WTC11 (cell line): ENCODE measurements around the gene ERGIC2. TPM values are rescaled to one million over a fixed set of nuclear protein-coding genes. Genes with fewer than 3 reads are reported as not detected.

Experiments
- ATAC-seq: fragments of 200-7000 bp; cut with Tn5 transposase; 2 replicates; pipeline ENCODE4 v1.10.0; 2021; ENCODE audit warnings: mild to moderate bottlenecking, moderate library complexity
- CTCF ChIA-PET: fragments of 300-600 bp; sonication (Branson Sonifier 250); formaldehyde crosslinking; loops from one replicate; lab custom pipeline; 2021; ENCODE audit warnings: antibody characterized with exemption; lab: Charles Lee
- POLR2A ChIA-PET: fragments of 350-600 bp; sonication (Branson Sonifier 250); formaldehyde crosslinking; loops from one replicate; lab custom pipeline; 2021; ENCODE audit warnings: antibody characterized with exemption; lab: Charles Lee
- DNase-seq: peaks from one replicate; pipeline ENCODE4 v3.0.0; 2021; ENCODE audit warnings: low spot score
- H3K27ac Mint-ChIP-seq: 2 replicates; pipeline ENCODE4 v1.8.0; 2021; ENCODE audit warnings: mixed read lengths
- H3K27me3 Mint-ChIP-seq: 2 replicates; pipeline ENCODE4 v1.8.0; 2021; ENCODE audit warnings: low read depth, mild to moderate bottlenecking, moderate library complexity, mixed read lengths
- H3K36me3 Mint-ChIP-seq: 2 replicates; pipeline ENCODE4 v1.8.0; 2021; ENCODE audit warnings: mixed read lengths
- H3K4me1 Mint-ChIP-seq: 2 replicates; pipeline ENCODE4 v1.8.0; 2022; ENCODE audit warnings: mixed read lengths
- H3K4me3 Mint-ChIP-seq: 2 replicates; pipeline ENCODE4 v1.8.0; 2021; ENCODE audit warnings: mild to moderate bottlenecking, moderate library complexity, mixed read lengths
- H3K9me3 Mint-ChIP-seq: 2 replicates; pipeline ENCODE4 v1.8.0; 2021; ENCODE audit warnings: mixed read lengths
- AFF4 ChIP-seq: sonication (generic); formaldehyde crosslinking; IDR thresholded peaks from 2 replicates; pipeline ENCODE4 v1.8.1; 2023; ENCODE audit warnings: mild to moderate bottlenecking, missing genetic modification reagents, borderline replicate concordance
- ARID4B ChIP-seq: sonication (generic); formaldehyde crosslinking; IDR thresholded peaks from 2 replicates; pipeline ENCODE4 v1.8.0; 2023; ENCODE audit warnings: missing genetic modification reagents, mild to moderate bottlenecking, borderline replicate concordance
- E2F5 ChIP-seq: sonication (generic); formaldehyde crosslinking; IDR thresholded peaks from 2 replicates; pipeline ENCODE4 v1.8.1; 2022; ENCODE audit warnings: mild to moderate bottlenecking, moderate library complexity, missing genetic modification reagents
- EMX1 ChIP-seq: fragments of 250-450 bp; sonication (Bioruptor Pico); IDR thresholded peaks from 2 replicates; pipeline ENCODE4 v1.8.0; 2021; ENCODE audit warnings: mild to moderate bottlenecking
- ESRRA ChIP-seq: sonication (generic); formaldehyde crosslinking; IDR thresholded peaks from 2 replicates; pipeline ENCODE4 v1.8.1; 2022; ENCODE audit warnings: mild to moderate bottlenecking, missing genetic modification reagents, borderline replicate concordance
- FOXP4 ChIP-seq: sonication (generic); formaldehyde crosslinking; IDR thresholded peaks from 2 replicates; pipeline ENCODE4 v1.8.0; 2022; ENCODE audit warnings: mild to moderate bottlenecking, missing genetic modification reagents
- HMGA2 ChIP-seq: fragments of 250-450 bp; sonication (Bioruptor Pico); IDR thresholded peaks from 2 replicates; pipeline ENCODE4 v1.4.0; 2021; ENCODE audit warnings: mild to moderate bottlenecking, moderate library complexity
- IRF2 ChIP-seq: sonication (generic); formaldehyde crosslinking; IDR thresholded peaks from 2 replicates; pipeline ENCODE4 v1.8.0; 2022; ENCODE audit warnings: low read depth, missing genetic modification reagents, borderline replicate concordance
- JUN ChIP-seq: sonication (generic); formaldehyde crosslinking; IDR thresholded peaks from 2 replicates; pipeline ENCODE4 v1.8.0; 2023; ENCODE audit warnings: mild to moderate bottlenecking, missing genetic modification reagents
- MXD4 ChIP-seq: fragments of 250-450 bp; sonication (Bioruptor Pico); IDR thresholded peaks from 2 replicates; pipeline ENCODE4 v1.8.0; 2021; ENCODE audit warnings: mild to moderate bottlenecking, moderate library complexity, borderline replicate concordance
- MYBL2 ChIP-seq: sonication (generic); formaldehyde crosslinking; IDR thresholded peaks from 2 replicates; pipeline ENCODE4 v1.8.1; 2023; ENCODE audit warnings: mild to moderate bottlenecking, moderate library complexity, missing genetic modification reagents
- OVOL2 ChIP-seq: fragments of 250-450 bp; sonication (Bioruptor Pico); IDR thresholded peaks from 2 replicates; pipeline ENCODE4 v1.9.0; 2021; ENCODE audit warnings: mild to moderate bottlenecking, borderline replicate concordance
- RORB ChIP-seq: fragments of 250-450 bp; sonication (Bioruptor Pico); IDR thresholded peaks from 2 replicates; pipeline ENCODE4 v1.9.0; 2021; ENCODE audit warnings: mild to moderate bottlenecking
- SOX15 ChIP-seq: fragments of 250-450 bp; sonication (Bioruptor Pico); IDR thresholded peaks from 2 replicates; pipeline ENCODE4 v1.9.0; 2021; ENCODE audit warnings: mild to moderate bottlenecking
- TP53 ChIP-seq: sonication (generic); formaldehyde crosslinking; IDR thresholded peaks from 2 replicates; pipeline ENCODE4 v1.8.1; 2023; ENCODE audit warnings: mild to moderate bottlenecking, missing genetic modification reagents
- USF2 ChIP-seq: sonication (generic); formaldehyde crosslinking; IDR thresholded peaks from 2 replicates; pipeline ENCODE4 v1.8.1; 2023; ENCODE audit warnings: mild to moderate bottlenecking, missing genetic modification reagents, moderate library complexity
- ZNF425 ChIP-seq: fragments of 250-450 bp; sonication (Bioruptor Pico); conservative IDR thresholded peaks from 2 replicates; pipeline ENCODE4 v1.9.0; 2021; ENCODE audit warnings: mild to moderate bottlenecking
- ZNF671 ChIP-seq: fragments of 250-450 bp; sonication (Bioruptor Pico); IDR thresholded peaks from 2 replicates; pipeline ENCODE4 v1.8.0; 2021; ENCODE audit warnings: mild to moderate bottlenecking
- total RNA-seq: library from RNA; stranded (reverse); gene quantifications from 3 replicates; pipeline ENCODE4 v1.2.3, GENCODE V29; 2021

The ERGIC2 gene
- total RNA-seq, 1 experiment from 2014 or later = 51.4 TPM

GRCh38 chr12:29374913-29375312, 6.1 kb downstream of the ERGIC2 start:
- POLR2A ChIA-PET = no interaction called here
- no peak overlapping the region for H3K27ac Mint-ChIP-seq
- DNase-seq = no peak
- CTCF ChIA-PET = no interaction called here
- H3K27me3 Mint-ChIP-seq = no peaks in the 10 kb centered on the region
- no peak overlapping the region for H3K4me3 Mint-ChIP-seq
- TF ChIP-seq ZNF425 (CRISPR knock-in tag) (no peak), SOX15 (CRISPR knock-in tag) (no peak), ESRRA (CRISPR knock-in tag) (no peak), MXD4 (CRISPR knock-in tag) (no peak), IRF2 (CRISPR knock-in tag) (no peak), ZNF671 (CRISPR knock-in tag) (no peak), FOXP4 (CRISPR knock-in tag) (no peak), USF2 (CRISPR knock-in tag) (no peak), RORB (CRISPR knock-in tag) (no peak), ARID4B (no peak)
- no peak for ATAC-seq
- no peaks in the 10 kb centered on the region for H3K9me3 Mint-ChIP-seq
- H3K4me1 Mint-ChIP-seq = peaks cover 6% of the 10 kb centered on the region
- H3K36me3 Mint-ChIP-seq = peaks cover 2% of the 10 kb centered on the region; the same call in 1 of the 2 replicates

- ChIA-PET POLR2A (no interaction called here), CTCF (interaction anchor here (0.5 kb wide), 1 partner anchor 36 kb away, joined by 3 read pairs; no protein-coding TSS in a partner anchor)
- H3K4me3 Mint-ChIP-seq = no peak overlapping the region
- peaks cover 5% of the 10 kb centered on the region for H3K36me3 Mint-ChIP-seq
- H3K27me3 Mint-ChIP-seq = no peaks in the 10 kb centered on the region
- no peak for ATAC-seq
- no peak overlapping the region for H3K27ac Mint-ChIP-seq
- H3K4me1 Mint-ChIP-seq = no peaks in the 10 kb centered on the region
- no peak for DNase-seq
- H3K9me3 Mint-ChIP-seq = no peaks in the 10 kb centered on the region
- TF ChIP-seq HMGA2 (CRISPR knock-in tag) = no peak
- no peak for TF ChIP-seq E2F5 (CRISPR knock-in tag)
- no peak for TF ChIP-seq AFF4
- TF ChIP-seq TP53 (CRISPR knock-in tag) = no peak
- TF ChIP-seq MYBL2 (CRISPR knock-in tag) = no peak
- no peak for TF ChIP-seq EMX1
- TF ChIP-seq OVOL2 (CRISPR knock-in tag) = no peak
- TF ChIP-seq ZNF671 (CRISPR knock-in tag) = no peak
- no peak for TF ChIP-seq USF2 (CRISPR knock-in tag)
- TF ChIP-seq JUN (CRISPR knock-in tag) = no peak
These were observed 7.0 kb downstream of the ERGIC2 start for GRCh38 chr12:29374012-29374411.
